GM19438 (cell line): ENCODE data around the gene NPHP4.

Experiments
- ATAC-seq: cut with Tn5 transposase; IDR thresholded peaks from one replicate; pipeline ENCODE4 v1.9.1; 2021; ENCODE audit warnings: low read depth; ENCODE audit not compliant: unreplicated experiment

NPHP4 gene

DNA sequence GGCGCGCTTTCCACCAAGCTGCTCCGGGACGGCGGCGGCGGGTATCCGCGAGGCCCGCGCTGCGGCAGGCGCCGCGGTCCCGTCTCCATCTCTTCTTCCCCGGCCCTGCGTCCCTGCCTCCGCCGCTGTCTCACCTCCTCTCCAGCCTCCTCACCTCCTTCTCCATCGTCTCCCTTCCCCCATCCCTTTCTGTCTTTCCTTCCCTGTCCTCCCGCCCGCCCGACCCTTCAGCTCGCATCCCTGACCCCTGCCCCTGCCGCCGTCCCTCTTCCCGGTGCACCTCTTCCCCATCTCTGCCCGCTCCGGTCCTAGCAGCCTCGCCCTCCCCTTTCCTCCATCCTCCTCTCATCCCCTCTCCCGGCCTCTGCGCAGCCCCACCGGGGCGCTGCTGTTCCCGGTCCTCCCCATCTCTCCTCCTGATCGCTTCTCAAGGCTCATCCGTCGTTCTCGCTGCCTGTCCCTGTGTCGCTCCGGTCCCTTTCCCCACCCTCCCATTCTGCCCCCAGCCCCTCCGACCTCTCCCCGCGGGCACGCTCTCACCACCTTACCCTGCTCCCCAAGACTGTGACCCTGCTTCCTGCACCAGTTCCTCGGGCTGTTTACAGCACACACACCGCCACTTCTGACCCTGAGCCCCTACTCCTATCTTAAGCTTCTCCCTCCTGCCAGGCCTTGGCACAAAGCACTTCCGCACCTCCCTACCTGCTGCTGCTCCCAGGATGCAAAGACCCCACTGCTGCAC is 760 bp upstream of the NPHP4 start:
- ATAC-seq, result peak; percentile 1

DNA sequence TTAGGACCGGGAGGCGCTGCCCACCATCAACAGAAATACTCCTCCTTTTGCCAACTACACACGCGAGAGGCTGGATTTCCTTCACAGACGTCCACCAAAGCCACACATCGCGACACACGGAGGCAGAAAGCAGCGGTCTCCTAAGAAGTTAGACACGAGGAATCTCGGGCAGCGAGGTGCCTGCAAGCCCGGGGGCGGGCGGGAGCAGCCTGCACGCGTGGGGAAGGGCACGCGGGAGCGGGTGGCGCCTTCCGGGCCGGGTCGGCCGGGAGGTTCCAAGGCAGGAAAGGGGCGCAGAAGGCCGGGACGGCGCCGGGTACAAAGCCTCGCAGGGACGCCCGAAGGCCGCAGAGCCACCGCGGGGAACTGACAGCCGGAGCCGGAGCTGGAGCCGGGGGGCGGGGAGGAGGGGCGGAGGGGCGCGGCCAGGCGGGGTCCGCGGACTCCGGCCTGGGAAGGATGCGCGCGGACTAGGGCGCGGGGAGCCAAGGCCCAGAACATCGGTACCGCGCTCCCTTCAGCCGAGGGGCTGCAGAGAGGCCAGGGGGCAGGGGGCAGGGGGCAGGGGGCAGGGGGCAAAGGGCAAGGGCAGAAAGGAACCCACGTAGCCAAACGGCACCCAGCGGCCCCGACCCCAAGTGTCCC is 722 bp downstream of the NPHP4 start:
- no peak for ATAC-seq

DNA sequence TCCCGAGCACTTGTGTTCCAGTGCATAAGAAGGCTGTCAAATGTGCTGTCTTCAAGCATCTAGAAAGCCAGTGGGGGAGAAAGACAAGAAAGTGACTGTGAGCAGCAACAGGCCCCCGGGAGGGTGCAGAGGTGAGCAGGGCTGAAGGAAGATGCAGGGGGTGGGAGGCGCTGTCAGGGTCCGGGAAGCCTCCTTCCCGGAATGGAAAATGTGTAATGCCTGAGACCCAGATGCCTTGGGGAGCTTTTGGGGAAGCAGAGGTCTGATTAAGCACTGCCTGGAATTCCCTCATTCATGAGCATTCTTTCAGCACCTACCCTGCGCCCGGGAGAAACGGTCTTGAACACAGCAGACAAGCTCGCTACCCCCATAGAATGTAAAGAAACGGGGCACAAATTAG is 1.3 kb downstream of the NPHP4 start:
- ATAC-seq, result no peak

DNA sequence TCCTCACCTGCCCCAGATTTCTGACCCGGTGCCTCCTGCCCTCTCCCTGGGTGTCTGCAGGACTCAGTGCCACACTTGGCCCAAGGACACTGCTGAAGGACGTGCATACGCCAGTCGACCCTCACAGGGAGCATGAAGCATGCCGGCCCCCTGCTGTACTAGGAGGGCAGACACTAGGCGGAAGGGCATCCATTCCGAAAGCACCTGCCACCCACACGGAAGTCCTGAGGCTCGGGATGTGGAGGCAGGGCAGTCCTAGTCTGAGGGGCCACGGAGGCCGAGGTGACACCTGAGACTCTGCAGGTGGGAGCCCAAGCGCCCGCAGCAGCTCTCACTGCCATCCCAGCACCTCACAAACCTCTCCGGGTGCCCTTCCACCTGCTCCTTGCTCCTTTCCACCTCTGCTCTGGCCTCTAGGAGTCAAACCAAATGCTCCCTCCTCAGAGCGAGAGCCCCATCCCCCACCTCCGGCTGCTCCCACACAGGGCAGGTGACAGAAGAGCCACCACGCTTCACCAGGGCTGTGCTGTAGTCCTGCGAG is 2.4 kb downstream of the NPHP4 start:
- no peak for ATAC-seq

DNA sequence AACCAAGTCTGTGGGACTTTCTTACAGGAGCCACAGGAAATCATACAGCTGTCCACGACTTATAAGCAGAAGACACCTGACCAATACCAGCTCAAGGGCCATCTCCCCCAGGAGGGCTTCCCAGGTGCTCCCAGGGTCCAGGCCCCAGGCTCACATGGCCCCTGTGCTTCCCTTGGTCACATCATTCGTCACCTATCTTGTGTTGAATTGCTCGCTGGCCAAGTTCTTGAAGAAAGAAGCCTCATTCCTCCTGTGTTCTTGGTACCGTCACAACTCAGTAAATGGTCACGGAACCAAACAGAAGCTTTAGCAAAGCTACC is 3.0 kb downstream of the NPHP4 start:
- ATAC-seq, result no peak

DNA sequence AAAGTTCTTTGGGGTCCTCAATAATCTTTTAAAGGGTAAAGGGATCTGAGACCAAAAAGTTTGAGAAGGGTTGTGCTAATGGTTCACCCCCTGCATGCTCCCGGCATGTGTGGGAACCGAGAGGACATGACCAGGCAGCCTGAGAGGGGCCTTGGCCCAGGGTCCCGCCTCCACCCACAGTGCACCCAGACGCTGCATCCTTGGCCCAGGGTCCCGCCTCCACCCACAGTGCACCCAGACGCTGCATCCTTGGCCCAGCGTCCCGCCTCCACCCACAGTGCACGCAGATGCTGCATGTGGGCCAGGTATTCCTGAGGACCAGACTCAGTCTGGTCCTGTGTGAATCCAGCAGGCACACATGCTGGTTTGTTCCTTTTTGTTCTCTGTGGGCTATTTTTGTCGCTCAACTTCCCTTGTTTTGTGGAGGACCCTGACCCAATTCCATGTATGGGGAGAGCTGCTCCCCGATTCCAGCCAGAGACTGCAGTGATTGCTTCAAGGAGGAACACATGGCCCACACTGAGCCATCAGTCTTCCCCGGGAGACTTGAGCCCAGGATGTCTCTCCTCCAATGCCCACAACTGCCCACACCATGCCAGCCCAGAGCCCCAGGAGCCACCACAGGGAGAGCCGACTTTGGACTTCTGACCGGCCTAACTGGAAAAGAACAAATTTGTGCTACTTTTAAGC is 3.5 kb downstream of the NPHP4 start:
- ATAC-seq, result no peak

DNA sequence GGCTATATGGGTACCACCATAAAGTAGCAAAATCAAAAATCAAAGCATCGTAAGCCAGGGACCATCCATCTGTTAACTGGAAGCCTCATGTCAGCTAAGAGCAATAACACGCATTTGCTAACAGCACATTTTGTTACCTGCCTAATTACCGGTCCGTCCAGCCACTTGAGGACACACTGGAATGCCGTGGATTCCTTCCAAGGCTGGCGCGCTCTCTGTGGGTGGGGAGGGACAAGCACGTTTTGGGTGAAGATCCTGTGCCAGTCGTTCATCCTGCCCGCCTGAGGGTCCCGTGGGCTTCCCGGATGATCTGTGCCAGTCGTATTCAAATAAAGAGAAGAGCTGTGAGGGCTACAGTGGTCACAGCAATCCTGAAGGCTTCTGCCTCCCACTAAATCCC is 6.2 kb downstream of the NPHP4 start:
- no peak for ATAC-seq

DNA sequence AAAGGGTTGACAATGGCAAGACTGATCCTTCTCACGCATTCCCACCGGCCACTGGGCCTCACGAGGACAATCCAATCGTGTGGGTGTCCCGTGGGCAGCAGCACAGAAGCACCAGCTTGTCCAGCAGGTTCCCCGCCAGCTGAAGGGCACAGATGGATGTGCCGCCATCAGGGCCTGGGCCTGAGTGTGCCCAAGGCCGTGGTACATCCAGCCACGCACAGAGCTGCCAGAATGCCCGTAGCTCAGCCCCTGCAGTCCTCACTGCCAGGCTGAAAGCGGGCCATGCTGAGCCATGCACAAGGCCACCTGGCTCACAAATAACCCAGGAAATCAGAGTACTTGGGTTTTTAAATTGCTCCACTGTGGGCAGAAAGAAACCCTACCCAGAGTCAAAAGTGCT is 7.0 kb downstream of the NPHP4 start:
- ATAC-seq, result no peak

DNA sequence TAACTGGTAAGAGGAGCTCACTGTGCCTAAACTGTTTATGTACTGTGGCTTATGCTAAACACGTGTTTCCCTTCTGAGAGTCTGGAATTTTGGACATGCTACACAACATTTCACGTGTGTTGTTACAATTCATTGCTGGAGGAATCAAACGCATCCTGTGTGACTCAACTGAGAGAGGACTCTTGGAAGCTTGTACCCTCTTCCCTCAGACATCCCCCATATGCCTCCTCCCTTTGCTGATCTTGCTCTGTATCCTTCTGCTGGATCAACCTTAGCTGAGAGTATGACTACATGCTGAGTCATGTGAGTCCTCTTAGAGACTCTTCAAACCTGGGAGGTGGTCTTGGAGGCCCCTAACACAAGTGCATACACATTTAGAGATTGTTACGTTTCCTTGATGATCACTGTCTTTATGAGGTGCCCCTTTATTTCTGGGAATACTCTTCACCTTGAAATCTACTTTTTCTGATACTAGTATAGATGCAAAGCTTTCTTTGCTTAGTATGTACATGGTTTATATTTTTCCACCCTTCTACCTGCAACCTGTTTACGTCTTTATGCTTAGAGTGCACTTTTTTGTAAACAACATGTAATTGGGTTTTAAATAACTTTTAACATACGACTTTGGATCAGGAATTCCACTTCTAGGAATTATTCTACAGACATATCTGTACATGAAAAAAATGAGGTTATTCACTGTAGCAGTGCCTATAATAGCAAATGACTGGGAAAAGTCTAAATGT is 8.7 kb downstream of the NPHP4 start:
- no peak for ATAC-seq

DNA sequence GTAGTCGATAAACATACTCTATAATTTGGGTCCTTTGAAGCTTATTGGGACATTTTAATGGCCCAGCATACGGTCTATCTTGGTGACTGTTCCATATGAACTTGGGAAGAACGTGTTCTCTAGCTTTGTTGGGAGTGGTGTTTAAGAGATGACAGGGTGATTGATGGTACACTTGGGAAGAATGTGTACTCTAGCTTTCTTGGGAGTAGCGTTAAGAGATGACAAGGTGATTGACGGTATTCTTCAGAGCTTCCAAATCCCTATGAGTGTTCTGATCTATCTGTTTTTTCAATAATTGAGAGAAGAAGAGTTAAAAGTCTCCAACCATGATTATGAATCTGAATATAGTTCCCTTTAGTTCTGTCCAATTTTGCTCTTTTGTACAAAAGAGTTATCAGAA is 9.4 kb downstream of the NPHP4 start:
- ATAC-seq, result no peak

DNA sequence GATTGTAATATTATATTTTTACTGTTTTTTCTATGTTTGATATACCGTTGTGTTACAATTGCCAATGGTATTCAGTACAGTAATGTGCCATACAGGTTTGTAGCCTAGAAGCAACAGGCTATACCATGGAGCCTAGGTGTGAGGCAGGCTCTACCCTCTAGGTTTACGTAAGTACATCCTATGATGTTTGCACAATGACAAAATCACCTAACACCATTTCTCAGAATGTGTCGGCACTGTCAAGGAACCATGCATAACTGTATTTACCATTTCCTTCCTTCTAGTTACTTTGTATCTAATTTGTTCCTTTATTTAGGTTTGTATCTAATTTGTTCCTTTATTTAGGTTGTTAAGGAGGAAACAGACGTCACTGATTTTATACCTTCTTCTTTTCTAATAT is 9.9 kb downstream of the NPHP4 start:
- no peak for ATAC-seq

DNA sequence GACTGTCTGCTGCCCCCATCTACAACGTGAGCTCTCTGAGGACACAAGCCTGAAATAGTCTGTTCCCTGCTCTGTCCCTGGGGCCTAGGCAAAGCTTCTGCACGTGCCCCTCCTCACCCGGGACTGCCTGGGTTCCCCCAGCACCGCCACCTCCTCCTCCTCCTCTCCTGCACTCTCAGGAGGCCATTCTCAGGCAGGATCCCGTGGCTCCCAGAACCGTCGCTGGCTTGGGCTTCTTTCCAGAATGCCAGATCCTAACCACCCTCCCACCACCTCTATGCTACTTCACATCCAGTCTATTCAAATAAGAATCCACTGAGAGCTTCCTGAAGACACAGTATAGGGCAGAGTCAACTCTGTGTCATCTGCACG is 11.2 kb downstream of the NPHP4 start:
- no peak for ATAC-seq

DNA sequence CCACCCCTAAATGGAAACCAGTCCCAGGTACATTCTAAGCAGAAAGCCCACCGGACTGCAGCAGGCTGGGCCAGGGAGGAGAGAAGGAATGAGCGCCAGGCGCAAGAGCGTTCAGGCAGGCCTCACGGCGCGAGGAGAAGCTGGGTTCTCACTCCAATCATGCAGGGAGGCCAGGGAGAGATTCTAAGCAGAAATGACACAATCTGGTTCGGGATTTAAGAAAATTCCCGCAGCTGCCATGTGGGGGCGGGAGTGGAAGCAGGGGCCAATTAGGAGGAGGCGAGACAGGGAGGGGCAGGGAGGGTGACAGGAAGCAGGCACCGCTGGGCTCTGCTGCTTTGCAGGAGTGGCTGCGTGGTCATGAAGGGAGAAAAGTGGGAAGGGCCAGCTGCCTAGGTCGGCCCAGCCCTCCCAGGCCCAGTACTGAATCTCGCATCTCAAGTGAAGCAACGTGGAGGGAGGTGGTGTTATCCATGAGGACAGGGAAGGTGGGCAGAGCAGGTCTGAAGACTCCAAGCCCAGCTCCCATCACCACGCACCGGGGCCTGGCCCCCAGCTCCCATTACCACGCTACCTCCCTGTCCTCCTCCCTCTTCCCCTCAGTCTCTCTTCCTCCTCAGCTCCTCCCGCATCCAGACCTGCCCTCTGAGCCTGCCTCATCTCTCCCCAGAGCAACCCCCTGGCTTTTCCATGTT is 11.8 kb downstream of the NPHP4 start:
- no peak for ATAC-seq

DNA sequence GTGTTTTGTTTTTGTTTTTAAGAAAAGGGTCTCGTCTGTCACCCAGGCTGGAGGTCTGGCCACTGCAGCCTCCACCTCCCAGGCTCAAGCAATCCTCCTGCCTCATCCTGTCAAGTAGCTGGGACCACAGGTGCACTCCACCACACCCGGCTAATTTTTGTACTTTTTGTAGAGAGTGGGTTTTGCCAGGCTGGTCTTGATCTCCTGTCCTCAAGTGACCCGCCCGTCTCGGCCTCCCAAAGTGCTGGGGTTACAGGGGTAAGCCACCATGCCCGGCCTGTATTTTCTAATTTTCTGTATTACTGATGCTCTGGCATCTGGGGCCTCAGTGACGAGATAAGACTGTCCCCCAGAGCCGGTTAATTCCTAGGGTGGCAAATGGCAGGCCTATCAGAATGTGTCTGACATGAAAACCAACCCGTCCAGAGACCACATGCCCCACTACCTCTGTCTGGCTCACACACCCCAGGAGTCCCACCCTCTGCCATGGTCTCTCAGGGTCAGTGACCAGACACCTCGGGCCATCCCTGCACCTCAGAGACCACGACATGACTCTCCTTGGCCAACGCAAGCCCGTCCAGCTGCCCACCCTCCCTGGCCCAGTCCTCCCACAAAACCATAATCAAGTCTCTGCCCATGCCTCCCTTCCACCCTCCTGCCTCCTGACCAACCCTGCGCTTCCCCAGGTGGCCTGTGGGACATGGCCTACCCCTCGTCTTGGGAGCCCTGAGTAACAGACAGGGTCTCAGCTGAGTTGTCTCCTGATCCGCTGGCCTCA is 12.5 kb downstream of the NPHP4 start:
- ATAC-seq, result no peak

DNA sequence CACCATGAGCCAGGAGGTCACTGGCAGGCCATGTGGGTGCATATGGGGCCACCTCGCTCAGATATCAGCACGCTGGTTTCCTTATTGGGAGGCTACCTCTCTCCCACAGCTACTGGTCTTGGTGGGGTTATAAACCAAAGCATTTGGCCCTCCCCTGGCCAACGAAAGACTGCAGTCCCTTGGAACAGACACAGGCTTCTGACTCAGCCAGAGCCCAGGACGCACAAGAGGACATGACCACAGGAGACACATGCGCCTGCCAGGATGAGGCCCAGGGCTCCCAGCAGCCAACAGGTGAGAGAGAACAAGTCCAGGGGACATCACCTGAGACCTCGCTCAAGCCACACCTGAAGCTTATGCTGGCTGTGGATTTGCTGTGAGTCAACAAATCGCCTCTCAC is 13.8 kb downstream of the NPHP4 start:
- ATAC-seq, result no peak

DNA sequence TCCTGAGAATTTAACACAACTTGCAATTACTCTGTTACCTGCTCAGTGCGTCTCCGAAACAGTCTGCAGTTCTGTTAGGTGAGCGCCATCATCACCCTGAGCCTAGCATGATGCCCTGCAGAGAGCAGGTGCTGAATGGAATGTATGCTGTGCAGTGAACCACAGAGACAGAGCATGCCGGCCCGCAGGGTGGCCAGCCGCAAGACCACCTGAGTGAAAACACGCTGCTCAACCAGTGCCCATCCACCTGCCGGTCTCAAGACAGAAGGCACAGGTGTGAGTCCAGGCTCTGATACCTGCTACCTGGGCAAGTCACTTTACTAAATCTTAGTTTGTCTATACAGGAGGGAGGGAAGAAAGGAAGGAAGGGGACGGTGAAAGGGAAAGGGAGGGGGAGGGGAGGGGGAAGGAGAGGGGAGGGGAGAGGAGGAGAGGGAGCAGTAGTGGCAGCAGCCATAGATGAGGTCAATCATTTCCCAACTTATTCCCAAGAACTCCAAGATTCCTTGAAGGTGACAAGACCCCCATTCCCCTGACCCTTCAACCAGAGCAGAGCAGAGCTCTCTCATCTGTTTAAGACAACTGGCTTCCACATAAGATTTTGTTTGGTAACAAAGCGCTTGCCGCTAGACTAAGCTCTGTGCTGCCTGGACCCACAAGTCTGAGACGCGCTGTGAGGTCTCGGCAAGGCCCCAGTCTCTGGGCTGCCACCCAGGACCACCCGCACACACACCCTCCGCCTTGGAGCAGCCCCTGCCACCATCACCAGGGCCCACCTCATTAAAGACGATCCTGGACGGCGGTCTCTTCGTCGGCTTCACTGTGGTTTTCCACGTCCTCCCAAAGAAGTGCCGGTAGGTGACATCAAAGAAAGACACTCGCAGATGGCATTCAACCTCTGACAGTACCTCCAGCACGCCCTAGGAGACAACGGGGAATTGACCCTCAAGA is 14.5 kb downstream of the NPHP4 start:
- ATAC-seq, result no peak

DNA sequence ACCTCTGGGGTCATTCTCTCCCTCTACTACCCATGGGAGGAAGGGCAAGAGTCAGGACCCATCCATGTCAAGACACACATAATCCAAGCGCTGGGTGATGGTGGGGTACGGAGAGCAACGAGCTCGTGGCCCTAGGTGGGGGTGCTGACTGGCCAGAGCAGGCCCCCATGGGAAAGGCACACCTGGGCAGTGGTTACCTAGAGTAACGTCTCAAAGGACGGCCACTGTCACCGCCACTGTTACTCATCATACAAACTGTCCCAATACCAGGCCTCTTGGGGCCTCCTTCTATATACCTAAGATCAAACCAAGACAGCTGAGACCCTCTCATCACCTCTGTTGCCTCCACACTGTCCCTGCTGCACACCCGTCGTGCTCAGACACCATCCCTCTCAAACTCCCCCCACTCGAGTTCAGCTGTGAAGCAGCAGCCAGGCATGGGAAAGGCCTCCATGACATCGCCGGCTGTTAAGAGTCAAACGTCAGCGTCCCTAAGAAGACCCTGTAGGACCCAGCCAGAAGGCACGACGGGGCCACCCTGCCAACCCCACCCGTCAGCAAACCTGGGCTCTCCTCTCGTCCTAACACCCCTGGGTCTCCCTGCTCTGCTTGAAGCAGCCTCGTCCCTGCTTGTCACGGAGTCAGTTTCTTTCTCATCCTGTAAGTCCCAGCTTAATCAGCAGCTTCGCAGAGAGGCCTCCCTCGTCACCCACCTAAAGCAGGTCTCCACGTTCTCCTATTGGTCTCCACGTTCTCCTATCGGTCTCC is 15.3 kb downstream of the NPHP4 start:
- ATAC-seq, result no peak

DNA sequence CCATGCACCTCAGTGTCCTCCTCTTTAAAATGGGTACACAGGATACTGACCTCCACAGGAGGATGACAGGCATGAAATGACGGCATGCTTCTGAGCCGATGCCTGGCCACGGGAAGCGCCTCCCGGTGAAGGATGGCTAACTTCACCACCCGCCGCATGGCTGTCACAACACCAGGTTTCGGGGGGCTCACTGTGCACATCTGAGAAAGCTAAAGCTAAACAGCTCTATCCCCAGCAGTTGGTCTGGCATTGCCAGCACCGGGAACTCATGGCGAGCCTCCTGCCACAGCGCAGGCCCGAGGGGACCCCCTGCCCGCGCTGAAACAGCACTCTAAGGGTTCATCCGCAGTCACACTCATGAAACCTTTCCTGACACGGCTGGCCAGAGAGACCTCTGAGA is 16.0 kb downstream of the NPHP4 start:
- ATAC-seq, result no peak
